Measurements from ENCODE around the gene MAPK14. TPM values are rescaled to one million over a fixed set of nuclear protein-coding genes. Genes with fewer than 3 reads are reported as not detected.

MAPK14 gene
- 35.1 and 36.7 TPM in 2 replicates for total RNA-seq

GRCh38 chr6:36027501-36028087 lies at the start of gene MAPK14:
Gene MAPK14 (plus strand): TSS chr6:36027808. CDS start chr6:36028158, 350 bp downstream.

GRCh38 chr6:36023996-36024795 lies 3.4 kb upstream of the MAPK14 start, which contains the start of gene SLC26A8:
Gene SLC26A8 (minus strand): TSS chr6:36024641. CDS start chr6:36019707, 4,934 bp downstream.

DNA sequence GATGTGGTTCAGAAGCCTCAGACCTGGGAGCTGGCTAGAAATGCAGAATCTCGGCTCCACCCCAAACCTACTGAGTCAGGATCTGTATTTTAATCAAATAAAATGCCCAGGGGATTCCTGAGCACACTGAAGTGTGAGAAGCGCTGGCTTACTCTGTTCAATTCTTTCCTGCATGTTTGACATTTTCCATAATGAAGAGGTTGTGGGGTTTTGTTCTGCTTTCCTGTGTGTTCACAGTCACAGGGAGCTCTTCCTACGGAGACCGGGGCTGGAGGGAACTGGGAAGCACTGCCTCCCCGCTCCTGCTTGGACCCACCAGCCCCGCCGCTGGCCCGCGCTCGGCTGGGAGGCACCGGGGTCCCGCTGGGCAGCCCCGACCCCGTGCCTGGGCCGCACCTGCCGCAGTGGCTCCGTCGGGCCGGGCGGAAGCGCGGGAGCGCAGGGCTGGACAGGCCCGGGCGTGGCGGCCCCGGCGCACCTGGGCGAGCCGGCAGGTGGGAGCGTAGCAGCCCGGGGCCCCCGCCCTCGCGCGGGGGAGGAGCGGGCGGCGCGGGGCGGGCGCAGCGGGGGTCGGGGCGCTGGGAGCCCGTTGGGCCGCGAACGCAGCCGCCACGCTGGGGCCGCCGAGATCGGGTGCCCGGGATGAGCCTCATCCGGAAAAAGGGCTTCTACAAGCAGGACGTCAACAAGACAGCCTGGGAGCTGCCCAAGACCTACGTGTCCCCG lies 102.5 kb downstream of the MAPK14 start, which contains the start of gene MAPK13:
Gene MAPK13, plus strand, starts transcription at position 573 of the 726 bp plus-strand sequence. Its CDS starts 70 bp downstream, at position 643.

Other genes with a start within 250 kb of the MAPK14 start
- gene CLPSL1, start 246.8 kb upstream of the MAPK14 start, total RNA-seq: not detected in 2 replicates
- not detected in 2 replicates for gene CLPS, start 230.5 kb upstream of the MAPK14 start, total RNA-seq
- gene LHFPL5, start 222.5 kb upstream of the MAPK14 start, total RNA-seq: not detected in 2 replicates
- 70.2 and 82.2 TPM in 2 replicates for gene SRPK1, start 106.7 kb upstream of the MAPK14 start, total RNA-seq
- not detected in 2 replicates for gene SLC26A8, start 3.2 kb upstream of the MAPK14 start, total RNA-seq
- gene MAPK13, start 102.7 kb downstream of the MAPK14 start, total RNA-seq: 7.6 and 12.0 TPM in 2 replicates
- gene BRPF3, start 168.9 kb downstream of the MAPK14 start, total RNA-seq: 7.6 TPM in 2 replicates
- not detected in 2 replicates for gene PNPLA1, start 242.3 kb downstream of the MAPK14 start, total RNA-seq